H54 (cell line): Measurements from ENCODE around the gene KCNG1.

Experiments
- DNase-seq: peaks from one replicate; pipeline ENCODE4 v3.0.0; 2011; ENCODE audit warnings: low spot score, mixed read lengths; ENCODE audit not compliant: insufficient read length
- FAIRE-seq: peaks from 3 replicates; lab custom pipeline; 2011; peaks lifted over from hg19 to GRCh38; lab: Jason Lieb, UNC
- POLR2A ChIP-seq: IDR thresholded peaks from 2 replicates; pipeline ENCODE4 v1.6.1; 2011; ENCODE audit warnings: low read depth, mild to moderate bottlenecking, low read length

The KCNG1 gene

GRCh38 chr20:51029556-51029955 is 6.6 kb upstream of the KCNG1 start:
- no peak for TF ChIP-seq POLR2A
- FAIRE-seq (no peak), DNase-seq (no peak)

GRCh38 chr20:51028616-51029212 is 5.8 kb upstream of the KCNG1 start:
- DNase-seq (no peak), FAIRE-seq (no peak)
- TF ChIP-seq POLR2A, result no peak

GRCh38 chr20:51027035-51027795 is 4.3 kb upstream of the KCNG1 start:
- no peak for DNase-seq
- no peak for FAIRE-seq
- no peak for TF ChIP-seq POLR2A

- DNase-seq, result no peak
- FAIRE-seq, result no peak
- no peak for TF ChIP-seq POLR2A
Measured at GRCh38 chr20:51026269-51026668, 3.4 kb upstream of the KCNG1 start.

- DNase-seq, result no peak
- no peak for FAIRE-seq
- TF ChIP-seq POLR2A, result no peak
Measured at GRCh38 chr20:51024761-51025160, 1.9 kb upstream of the KCNG1 start.

GRCh38 chr20:51023617-51024155 is 779 bp upstream of the KCNG1 start:
- TF ChIP-seq POLR2A, result no peak
- FAIRE-seq (no peak), DNase-seq (no peak)

GRCh38 chr20:51022227-51022802 is 592 bp downstream of the KCNG1 start:
- FAIRE-seq (no peak), DNase-seq (no peak)
- TF ChIP-seq POLR2A, result no peak

- no peak for FAIRE-seq
- no peak for TF ChIP-seq POLR2A
Measured at GRCh38 chr20:51021067-51022025, 1.6 kb downstream of the KCNG1 start.

GRCh38 chr20:51020657-51021056 is 2.2 kb downstream of the KCNG1 start:
- FAIRE-seq (no peak), DNase-seq (no peak)
- TF ChIP-seq POLR2A, result no peak

More at GRCh38 chr20:51021067-51022025, 1.6 kb downstream of the KCNG1 start:
- DNase-seq, result no peak

GRCh38 chr20:51019656-51020592 is 3.0 kb downstream of the KCNG1 start:
- FAIRE-seq (no peak), DNase-seq (no peak)
- no peak for TF ChIP-seq POLR2A

GRCh38 chr20:51017251-51017650 is 5.7 kb downstream of the KCNG1 start:
- FAIRE-seq (no peak), DNase-seq (no peak)
- TF ChIP-seq POLR2A, result no peak

- FAIRE-seq (no peak), DNase-seq (no peak)
- TF ChIP-seq POLR2A, result no peak
Measured at GRCh38 chr20:51016521-51016920, 6.4 kb downstream of the KCNG1 start.
